Left forelimb (tissue), 1 donor: ENCODE results near the gene RBM39.
"Not testable (repeated sequence)": the region's sequence is repeated elsewhere in the genome, so short reads cannot be mapped to it uniquely, and the experiment has no call there.

Experiments used
- DNase-seq: peaks from one replicate; pipeline ENCODE4 v3.0.0-alpha.2; 2018; ENCODE audit warnings: low spot score

RBM39 gene

GRCh38 chr20:35726842-35727711 is 15.0 kb downstream of the RBM39 start:
- DNase-seq = no peak

GRCh38 chr20:35724321-35725230 is 17.5 kb downstream of the RBM39 start:
- DNase-seq = no peak

GRCh38 chr20:35723652-35724320 is 18.3 kb downstream of the RBM39 start:
- DNase-seq = not testable (repeated sequence)

GRCh38 chr20:35723275-35723639 is 18.8 kb downstream of the RBM39 start:
- DNase-seq = not testable (repeated sequence)

- no peak for DNase-seq
These were observed 20.4 kb downstream of the RBM39 start for GRCh38 chr20:35721621-35722020.

GRCh38 chr20:35721219-35721618 is 20.8 kb downstream of the RBM39 start:
- DNase-seq = no peak

GRCh38 chr20:35720165-35721123 is 21.6 kb downstream of the RBM39 start:
- no peak for DNase-seq

GRCh38 chr20:35719717-35720116 is 22.3 kb downstream of the RBM39 start:
- no peak for DNase-seq

- DNase-seq = no peak
These were observed 23.0 kb downstream of the RBM39 start for GRCh38 chr20:35718972-35719635.

GRCh38 chr20:35718321-35718720 is 23.7 kb downstream of the RBM39 start:
- not testable (repeated sequence) for DNase-seq

- DNase-seq = no peak
These were observed 25.7 kb downstream of the RBM39 start for GRCh38 chr20:35716330-35716729.

GRCh38 chr20:35715652-35716051 is 26.4 kb downstream of the RBM39 start:
- DNase-seq = no peak

GRCh38 chr20:35714127-35714526 is 27.9 kb downstream of the RBM39 start:
- DNase-seq = no peak

- not testable (repeated sequence) for DNase-seq
These were observed 28.9 kb downstream of the RBM39 start for GRCh38 chr20:35713120-35713519.

- no peak for DNase-seq
These were observed 30.4 kb downstream of the RBM39 start for GRCh38 chr20:35711588-35712209.

- DNase-seq = no peak
These were observed 31.0 kb downstream of the RBM39 start for GRCh38 chr20:35710884-35711587.

- DNase-seq = no peak
These were observed 32.0 kb downstream of the RBM39 start for GRCh38 chr20:35710039-35710438.

- no peak for DNase-seq
These were observed 32.8 kb downstream of the RBM39 start for GRCh38 chr20:35709259-35709658.

- no peak for DNase-seq
These were observed 33.6 kb downstream of the RBM39 start for GRCh38 chr20:35708502-35708901.
